ENCODE results near the gene SORD. TPM values are rescaled to one million over a fixed set of nuclear protein-coding genes. Genes with fewer than 3 reads are reported as not detected.

SORD gene
- total RNA-seq, 1 experiment from 2014 or later: 116 TPM

- ChIA-PET POLR2A (no interaction called here), RAD21 (ENCODE audit: low non-redundant PET in 1 of 2, low total read pairs in 2 of 2, uncharacterized antibody in 2 of 2, unreplicated experiment in 2 of 2) (no interaction called here), CTCF (interaction anchor here (0.7 kb wide), 1 partner anchor 14 kb away, joined by 4 read pairs; no protein-coding TSS in a partner anchor)
- no TSS peak for BruUV-seq (replicated peaks)
- H3K36me3 ChIP-seq (ENCODE audit: control insufficient read depth in 1 of 2, insufficient read depth in 2 of 2, low read length in 2 of 2): no peaks in the 10 kb centered on the region
- H3K4me3 ChIP-seq (replicated peaks in 1 of 2; ENCODE audit: low read depth in 1 of 2, low read length in 2 of 2): no peak overlapping the region
- no peaks in the 10 kb centered on the region for H3K27me3 ChIP-seq (ENCODE audit: insufficient read depth, low read length)
- H4K20me1 ChIP-seq (ENCODE audit: insufficient read depth): no peaks in the 10 kb centered on the region
- H3K27ac ChIP-seq (ENCODE audit: low read depth, low read length): no peak overlapping the region
- H3K4me1 ChIP-seq (ENCODE audit: control insufficient read depth in 1 of 2, insufficient read depth in 2 of 2, low read length in 2 of 2): peaks cover 0 to 2% of the 10 kb centered on the region in 2 experiments; a peak in 2 of 4 replicates
- H2AFZ ChIP-seq (ENCODE audit: low read depth, low read length, poor library complexity, severe bottlenecking): no peak overlapping the region
- no peak for TF ChIP-seq CBX3 (IDR thresholded peaks at IDR 0.05; ENCODE audit: low read depth)
- no peak for TF ChIP-seq EZH2phosphoT487 (IDR thresholded peaks at IDR 0.05; ENCODE audit: borderline replicate concordance)
- no peak for TF ChIP-seq SRF (IDR thresholded peaks at IDR 0.05; ENCODE audit: low read depth)
- no peak for TF ChIP-seq ELF1 (IDR thresholded peaks at IDR 0.05; ENCODE audit: borderline replicate concordance, low read depth)
- no peak for TF ChIP-seq ATF3 (IDR thresholded peaks at IDR 0.05)
- TF ChIP-seq, protein P1, sequence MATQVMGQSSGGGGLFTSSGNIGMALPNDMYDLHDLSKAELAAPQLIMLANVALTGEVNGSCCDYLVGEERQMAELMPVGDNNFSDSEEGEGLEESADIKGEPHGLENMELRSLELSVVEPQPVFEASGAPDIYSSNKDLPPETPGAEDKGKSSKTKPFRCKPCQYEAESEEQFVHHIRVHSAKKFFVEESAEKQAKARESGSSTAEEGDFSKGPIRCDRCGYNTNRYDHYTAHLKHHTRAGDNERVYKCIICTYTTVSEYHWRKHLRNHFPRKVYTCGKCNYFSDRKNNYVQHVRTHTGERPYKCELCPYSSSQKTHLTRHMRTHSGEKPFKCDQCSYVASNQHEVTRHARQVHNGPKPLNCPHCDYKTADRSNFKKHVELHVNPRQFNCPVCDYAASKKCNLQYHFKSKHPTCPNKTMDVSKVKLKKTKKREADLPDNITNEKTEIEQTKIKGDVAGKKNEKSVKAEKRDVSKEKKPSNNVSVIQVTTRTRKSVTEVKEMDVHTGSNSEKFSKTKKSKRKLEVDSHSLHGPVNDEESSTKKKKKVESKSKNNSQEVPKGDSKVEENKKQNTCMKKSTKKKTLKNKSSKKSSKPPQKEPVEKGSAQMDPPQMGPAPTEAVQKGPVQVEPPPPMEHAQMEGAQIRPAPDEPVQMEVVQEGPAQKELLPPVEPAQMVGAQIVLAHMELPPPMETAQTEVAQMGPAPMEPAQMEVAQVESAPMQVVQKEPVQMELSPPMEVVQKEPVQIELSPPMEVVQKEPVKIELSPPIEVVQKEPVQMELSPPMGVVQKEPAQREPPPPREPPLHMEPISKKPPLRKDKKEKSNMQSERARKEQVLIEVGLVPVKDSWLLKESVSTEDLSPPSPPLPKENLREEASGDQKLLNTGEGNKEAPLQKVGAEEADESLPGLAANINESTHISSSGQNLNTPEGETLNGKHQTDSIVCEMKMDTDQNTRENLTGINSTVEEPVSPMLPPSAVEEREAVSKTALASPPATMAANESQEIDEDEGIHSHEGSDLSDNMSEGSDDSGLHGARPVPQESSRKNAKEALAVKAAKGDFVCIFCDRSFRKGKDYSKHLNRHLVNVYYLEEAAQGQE (IDR thresholded peaks at IDR 0.05; ENCODE audit: low read depth): no peak
- TF ChIP-seq JUND (IDR thresholded peaks at IDR 0.05): no peak
- H3K79me2 ChIP-seq (ENCODE audit: insufficient read depth, low read length): no peaks in the 10 kb centered on the region
- no peak overlapping the region for H3K9ac ChIP-seq (ENCODE audit: low read length)
- no peaks in the 10 kb centered on the region for H3K9me3 ChIP-seq (ENCODE audit: control insufficient read depth in 1 of 2, insufficient read depth in 1 of 2, low read depth in 1 of 2, low read length in 2 of 2)
- ATAC-seq: no peak
- intact Hi-C loops (cut with micrococcal nuclease): no loop called here
- no peaks in the 10 kb centered on the region for H3K9me2 ChIP-seq (ENCODE audit: insufficient read depth)
- DNase-seq (ENCODE audit: low read depth, low spot score): no peak
- no peak overlapping the region for H3K4me2 ChIP-seq (ENCODE audit: low read length)
These were observed 89.8 kb downstream of the SORD start for GRCh38 chr15:45112591-45113379.

All from HCT116 (cell line).